Fibroblast of lung (primary cell): Measurements from ENCODE around the gene SBF2.

Source experiments
- EZH2 ChIP-seq: IDR thresholded peaks from 2 replicates; pipeline ENCODE4 v1.5.1; 2012; ENCODE audit warnings: low read length, control low read depth, mild to moderate bottlenecking; ENCODE audit errors: missing control alignments
- TF ChIP-seq, protein P1 (sequence below), 2 donors: IDR thresholded peaks in 1 of 2; conservative IDR thresholded peaks in 1 of 2; 1 replicate in 1 of 2; 2 replicates in 1 of 2; pipeline ENCODE4 v1.5.1; 2011 to 2012; ENCODE audit warnings: low read length in 2 of 2, control low read depth in 1 of 2, inconsistent platforms in 1 of 2, low read depth in 1 of 2, mild to moderate bottlenecking in 1 of 2

DNA sequence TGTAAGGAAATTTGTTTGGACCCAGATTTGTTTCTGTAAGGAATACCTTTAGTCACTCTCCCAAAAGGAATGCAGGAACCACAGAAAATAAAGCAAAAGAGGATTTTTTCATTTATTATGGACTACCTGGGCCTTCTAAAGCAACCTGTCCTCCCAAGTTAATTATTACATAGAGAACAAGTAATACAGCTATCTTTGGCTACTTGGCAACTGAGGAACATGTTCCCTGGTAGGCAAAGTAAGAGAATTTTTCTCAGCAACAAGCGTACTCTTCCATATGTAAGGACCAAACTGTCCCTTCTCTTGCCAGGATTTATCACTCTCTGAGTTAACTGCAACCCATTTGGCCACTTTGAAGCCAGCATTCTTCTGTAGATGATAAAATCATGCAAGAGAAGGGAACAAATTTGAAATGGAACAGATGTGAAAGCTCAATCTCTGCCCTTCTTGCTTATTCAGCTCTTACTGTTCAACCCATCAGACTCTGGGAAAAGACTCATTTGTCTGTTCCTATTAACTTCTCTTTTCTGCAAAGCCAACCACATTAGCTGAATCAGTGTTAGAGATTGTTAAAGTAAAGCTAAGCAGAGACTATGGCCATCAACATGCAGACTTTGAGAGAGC lies 440.0 kb downstream of the SBF2 start:
- TF ChIP-seq, protein P1, sequence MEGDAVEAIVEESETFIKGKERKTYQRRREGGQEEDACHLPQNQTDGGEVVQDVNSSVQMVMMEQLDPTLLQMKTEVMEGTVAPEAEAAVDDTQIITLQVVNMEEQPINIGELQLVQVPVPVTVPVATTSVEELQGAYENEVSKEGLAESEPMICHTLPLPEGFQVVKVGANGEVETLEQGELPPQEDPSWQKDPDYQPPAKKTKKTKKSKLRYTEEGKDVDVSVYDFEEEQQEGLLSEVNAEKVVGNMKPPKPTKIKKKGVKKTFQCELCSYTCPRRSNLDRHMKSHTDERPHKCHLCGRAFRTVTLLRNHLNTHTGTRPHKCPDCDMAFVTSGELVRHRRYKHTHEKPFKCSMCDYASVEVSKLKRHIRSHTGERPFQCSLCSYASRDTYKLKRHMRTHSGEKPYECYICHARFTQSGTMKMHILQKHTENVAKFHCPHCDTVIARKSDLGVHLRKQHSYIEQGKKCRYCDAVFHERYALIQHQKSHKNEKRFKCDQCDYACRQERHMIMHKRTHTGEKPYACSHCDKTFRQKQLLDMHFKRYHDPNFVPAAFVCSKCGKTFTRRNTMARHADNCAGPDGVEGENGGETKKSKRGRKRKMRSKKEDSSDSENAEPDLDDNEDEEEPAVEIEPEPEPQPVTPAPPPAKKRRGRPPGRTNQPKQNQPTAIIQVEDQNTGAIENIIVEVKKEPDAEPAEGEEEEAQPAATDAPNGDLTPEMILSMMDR (conservative IDR thresholded peaks at IDR 0.05 in 1 of 2, IDR thresholded peaks at IDR 0.05 in 1 of 2; ENCODE audit: low read depth in 1 of 2, low read length in 2 of 2) = no peak
- TF ChIP-seq EZH2 = no peak
